SK-N-MC (cell line): ENCODE measurements around the gene DISC1.

ENCODE experiments used
- EZH2 ChIP-seq: fragments of 200-600 bp; sonication (generic); IDR thresholded peaks from one replicate; pipeline ENCODE4 v1.6.1; 2017; ENCODE audit warnings: antibody characterized with exemption
- FOXP2 ChIP-seq: optimal IDR thresholded peaks from 2 replicates; pipeline ENCODE3; 2011; ENCODE audit warnings: mild to moderate bottlenecking, moderate library complexity; ENCODE audit not compliant: insufficient read depth; ENCODE audit errors: extremely low read length, control extremely low read depth
- POLR2AphosphoS5 ChIP-seq: IDR thresholded peaks from 2 replicates; pipeline ENCODE4 v1.6.1; 2012; ENCODE audit warnings: mild to moderate bottlenecking, low read depth, low read length, borderline replicate concordance

DNA sequence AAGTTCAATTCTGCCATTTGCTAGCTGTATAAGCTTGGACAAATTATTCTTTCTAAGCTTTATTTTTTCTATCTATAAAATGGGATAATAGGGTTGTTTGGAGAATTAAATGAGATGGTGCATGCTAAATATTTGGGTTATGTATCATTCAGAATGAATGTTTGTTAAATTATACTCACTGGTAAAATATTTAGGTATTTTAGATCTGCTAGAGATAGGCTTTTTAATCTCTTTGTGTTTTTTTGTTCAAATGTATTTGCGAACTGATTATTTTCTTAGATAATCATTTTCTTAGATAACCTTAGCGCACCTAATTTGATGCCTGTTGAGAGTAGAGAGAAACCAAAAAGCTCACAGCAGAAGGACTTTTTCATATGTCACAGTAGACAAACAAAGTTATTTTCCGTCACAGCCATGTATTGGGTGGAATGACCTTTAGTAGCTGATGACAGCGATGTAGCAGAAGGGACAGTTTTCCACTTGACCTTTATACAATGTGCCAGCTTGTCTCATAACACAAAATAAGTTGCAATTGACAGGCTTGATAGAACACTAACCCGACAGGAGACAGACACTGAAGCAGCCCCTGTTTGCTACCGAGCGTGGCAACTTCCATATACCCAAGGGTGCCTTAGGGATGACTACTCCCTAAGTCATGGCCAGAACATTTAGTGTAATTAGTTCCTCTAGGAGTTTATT, 93.0 kb downstream of the DISC1 start:
- TF ChIP-seq EZH2, result no peak
- no peak for TF ChIP-seq POLR2AphosphoS5
- no peak for TF ChIP-seq FOXP2
